HG03060 (cell line): ENCODE results near the gene PAX7.
"Not testable (repeated sequence)": the region's sequence is repeated elsewhere in the genome, so short reads cannot be mapped to it uniquely, and the experiment has no call there.

Source experiments
- ATAC-seq: cut with Tn5 transposase; IDR thresholded peaks from one replicate; pipeline ENCODE4 v1.9.1; 2021; ENCODE audit warnings: low read depth, moderate number of reproducible peaks; ENCODE audit not compliant: unreplicated experiment

The PAX7 gene

GRCh38 chr1:18748435-18748834, 117.8 kb downstream of the PAX7 start:
- no peak for ATAC-seq

- no peak for ATAC-seq
Measured at GRCh38 chr1:18749569-18749968, 118.9 kb downstream of the PAX7 start.

- no peak for ATAC-seq
Measured at GRCh38 chr1:18750600-18750999, 120.0 kb downstream of the PAX7 start.

DNA sequence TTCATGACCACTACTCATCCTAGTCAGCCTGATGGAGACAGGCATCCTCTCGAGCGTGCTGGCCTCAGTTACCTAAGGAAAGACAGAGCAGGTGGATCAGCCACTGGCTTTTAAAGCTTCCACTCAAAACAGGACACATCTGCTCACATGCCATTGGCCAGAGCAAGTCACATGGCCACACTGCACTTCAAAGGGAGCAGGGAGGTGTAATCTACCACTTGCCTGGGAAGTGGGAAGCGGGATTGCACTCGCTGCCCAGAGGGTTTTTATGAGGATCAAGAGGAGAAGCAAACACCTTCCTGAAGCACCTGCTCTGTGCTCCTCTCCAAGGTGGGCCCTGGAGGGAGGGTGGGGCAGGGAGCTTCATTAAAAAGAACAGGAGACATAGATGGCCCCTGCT, 120.8 kb downstream of the PAX7 start:
- ATAC-seq: no peak

GRCh38 chr1:18752409-18752808, 121.8 kb downstream of the PAX7 start:
- ATAC-seq: no peak

DNA sequence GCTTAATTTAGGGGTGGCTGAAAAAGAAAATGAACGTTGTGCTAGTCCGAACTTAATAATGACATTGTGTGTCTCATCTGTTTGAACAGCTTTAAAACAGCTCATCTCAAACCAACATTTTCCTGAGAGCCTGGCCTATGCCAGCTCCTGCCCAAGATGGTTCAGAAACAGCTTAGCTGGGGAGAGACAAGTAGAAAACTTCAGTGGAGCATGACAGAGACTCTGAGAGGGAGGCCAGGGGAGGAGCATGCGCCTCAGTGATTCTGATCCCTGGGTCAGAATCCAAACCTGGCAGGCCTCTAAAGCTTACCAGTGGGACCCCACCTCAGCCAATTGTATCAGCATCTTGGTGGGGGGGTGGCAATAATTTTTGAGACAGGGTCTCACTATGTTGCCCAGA, 129.5 kb downstream of the PAX7 start:
- no peak for ATAC-seq

GRCh38 chr1:18761948-18762840, 131.5 kb downstream of the PAX7 start:
- no peak for ATAC-seq

- no peak for ATAC-seq
Measured at GRCh38 chr1:18764362-18764761, 133.7 kb downstream of the PAX7 start.

GRCh38 chr1:18765725-18766124, 135.1 kb downstream of the PAX7 start:
- ATAC-seq: no peak

GRCh38 chr1:18766328-18766727, 135.7 kb downstream of the PAX7 start:
- ATAC-seq: no peak

DNA sequence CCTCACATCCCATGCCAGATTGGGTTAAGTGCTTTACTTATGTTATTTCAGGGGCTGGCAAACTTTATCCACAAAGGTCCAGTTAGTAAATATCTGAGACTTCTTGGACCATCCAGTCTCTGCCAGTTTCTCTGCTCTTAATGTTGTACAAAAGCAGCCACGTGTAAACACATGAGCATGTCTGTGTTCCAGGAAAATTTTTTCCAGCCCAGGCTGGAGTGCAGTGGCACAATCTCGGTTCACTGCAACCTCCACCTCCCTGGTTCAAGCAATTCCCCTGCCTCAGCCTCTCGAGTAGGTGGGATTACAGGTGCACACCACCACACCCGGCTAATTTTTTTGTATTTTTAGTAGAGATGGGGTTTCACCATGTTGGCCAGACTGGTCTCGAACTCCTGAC, 136.9 kb downstream of the PAX7 start:
- ATAC-seq: not testable (repeated sequence)

- ATAC-seq: no peak
Measured at GRCh38 chr1:18768086-18768485, 137.4 kb downstream of the PAX7 start.

- ATAC-seq: no peak
Measured at GRCh38 chr1:18769140-18769539, 138.5 kb downstream of the PAX7 start.

GRCh38 chr1:18770799-18771198, 140.2 kb downstream of the PAX7 start:
- ATAC-seq: no peak

- no peak for ATAC-seq
Measured at GRCh38 chr1:18773753-18774152, 143.1 kb downstream of the PAX7 start.

- no peak for ATAC-seq
Measured at GRCh38 chr1:18775341-18775740, 144.7 kb downstream of the PAX7 start.

- no peak for ATAC-seq
Measured at GRCh38 chr1:18776777-18777176, 146.1 kb downstream of the PAX7 start.

- no peak for ATAC-seq
Measured at GRCh38 chr1:18778437-18778836, 147.8 kb downstream of the PAX7 start.

- ATAC-seq: no peak
Measured at GRCh38 chr1:18781031-18781430, 150.4 kb downstream of the PAX7 start.

DNA sequence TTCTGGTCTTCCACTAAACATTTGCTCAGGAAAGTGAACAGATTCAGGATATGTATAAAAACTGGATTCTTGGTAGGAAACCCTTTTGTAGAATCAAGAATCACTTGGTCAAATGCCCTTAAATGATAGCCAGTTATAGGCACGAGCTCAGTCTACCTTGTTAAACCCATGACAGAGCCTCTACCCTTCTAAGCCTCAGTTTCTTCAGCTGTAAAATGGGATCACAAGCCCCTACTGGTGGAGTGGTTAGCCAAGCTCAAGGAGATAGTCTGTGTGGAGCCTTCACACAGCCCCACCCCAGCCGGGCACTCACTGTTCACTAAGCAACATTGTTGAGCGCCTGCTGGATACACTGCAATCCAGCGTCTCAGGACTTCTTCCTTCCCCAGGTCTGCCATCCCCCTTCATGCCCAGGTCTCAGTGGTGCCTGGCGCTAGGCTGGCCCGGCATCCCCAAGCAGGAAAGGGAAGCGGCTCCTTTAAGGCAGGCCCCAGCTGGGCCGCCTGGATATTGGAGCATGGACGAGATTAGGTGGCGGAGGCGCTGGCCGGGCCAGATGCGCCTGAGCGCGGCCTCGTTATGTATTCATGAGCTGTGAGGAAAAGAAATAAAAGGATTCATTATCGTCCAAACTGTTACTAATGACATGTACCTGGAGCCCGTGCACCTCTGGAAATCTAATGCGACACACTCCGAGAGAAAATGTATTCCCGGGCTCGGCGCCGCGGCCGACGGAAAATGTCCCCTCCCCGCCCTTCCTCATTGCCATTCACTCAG, 153.2 kb downstream of the PAX7 start:
- no peak for ATAC-seq

DNA sequence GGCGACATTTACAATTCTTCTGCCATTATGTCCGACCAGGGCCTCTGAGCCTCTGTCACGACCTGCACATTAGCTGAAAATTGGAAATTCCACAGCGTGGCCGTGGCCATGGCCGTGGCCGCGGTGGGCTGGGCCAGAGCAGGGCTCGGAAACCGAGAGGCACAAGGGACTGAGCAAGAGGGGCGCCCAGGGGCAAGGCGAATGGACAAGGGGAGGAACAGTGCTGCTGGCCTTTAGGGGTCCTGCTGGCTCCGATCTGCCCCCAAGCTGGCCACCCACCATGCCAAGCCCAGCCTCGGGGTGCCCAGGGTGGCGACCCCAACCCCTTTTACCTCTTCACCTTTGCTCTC, 153.8 kb downstream of the PAX7 start:
- ATAC-seq: no peak

DNA sequence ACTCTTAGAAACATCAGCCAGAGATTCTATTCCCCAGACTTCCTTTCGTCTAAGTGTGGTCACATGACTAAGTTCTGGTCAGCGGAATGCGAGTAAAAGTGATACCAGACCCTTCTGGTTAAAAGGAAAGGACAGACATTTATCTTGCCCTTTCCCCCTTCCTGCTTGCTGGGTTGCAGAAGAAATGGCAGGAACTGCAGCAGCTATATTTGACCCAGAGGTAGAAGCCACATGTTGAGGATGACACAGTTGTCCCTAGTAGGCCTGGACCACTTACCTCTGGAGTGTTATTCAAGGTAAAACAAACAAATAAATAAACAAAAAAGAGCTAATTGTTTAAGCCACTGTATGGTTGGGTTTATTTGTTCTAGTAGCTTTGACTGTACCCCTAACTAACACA, 155.5 kb downstream of the PAX7 start:
- ATAC-seq: no peak
